ENCODE measurements around the gene NAPSA.
"Not testable (repeated sequence)": the region's sequence is repeated elsewhere in the genome, so short reads cannot be mapped to it uniquely, and the experiment has no call there.

Gene NAPSA

GRCh38 chr19:50365434-50366306 lies at the start of gene NAPSA:
NAPSA (minus strand) TSS chr19:50365639; CDS start chr19:50365621, 18 bp downstream.
- no peak for ATAC-seq
- DNase-seq = no peak

GRCh38 chr19:50413531-50413930 lies 48.1 kb upstream of the NAPSA start:
- DNase-seq = no peak
- no peak for ATAC-seq

- no peak for DNase-seq
- ATAC-seq = no peak
Observed at GRCh38 chr19:50413096-50413495, 47.7 kb upstream of the NAPSA start.

DNA sequence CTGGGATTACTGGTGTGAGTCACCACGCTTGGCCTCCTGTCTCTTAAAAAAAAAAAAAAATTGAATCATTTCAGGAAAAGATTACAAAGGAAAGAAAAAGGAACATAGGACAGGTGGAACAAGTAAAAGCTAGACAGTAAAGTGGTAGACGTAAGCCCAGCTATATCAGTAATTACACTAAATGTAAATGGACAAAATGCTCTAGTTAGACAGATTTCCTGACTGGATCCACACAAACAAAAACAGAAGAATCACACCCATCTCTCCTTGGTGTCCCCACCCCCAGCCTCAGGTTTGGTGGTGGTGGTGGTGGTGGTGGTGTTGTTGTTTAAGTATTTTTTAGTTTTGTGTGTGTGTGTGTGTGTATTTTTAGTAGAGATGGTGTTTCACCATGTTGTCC lies 47.0 kb upstream of the NAPSA start:
- DNase-seq (no peak), ATAC-seq (no peak)

DNA sequence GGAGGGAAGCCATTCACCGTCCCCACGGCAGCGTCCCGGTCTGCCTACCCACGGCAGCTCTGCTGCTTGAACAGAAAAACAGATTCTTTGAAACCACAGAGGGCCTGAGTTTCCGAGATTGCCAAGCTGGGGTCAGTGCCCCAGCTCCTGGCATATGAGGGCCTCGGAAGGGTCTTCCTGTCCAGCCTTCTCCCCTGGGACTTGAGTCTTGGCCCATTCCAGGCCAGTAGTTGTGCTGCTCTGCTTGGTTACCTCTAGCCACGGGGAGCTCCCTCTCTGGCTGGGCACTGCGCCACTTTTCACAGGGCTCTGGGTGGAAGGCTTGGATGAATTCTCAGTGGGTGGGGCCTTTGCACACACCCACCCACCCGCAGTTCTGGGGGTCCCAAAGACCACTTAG lies 44.7 kb upstream of the NAPSA start:
- no peak for ATAC-seq

DNA sequence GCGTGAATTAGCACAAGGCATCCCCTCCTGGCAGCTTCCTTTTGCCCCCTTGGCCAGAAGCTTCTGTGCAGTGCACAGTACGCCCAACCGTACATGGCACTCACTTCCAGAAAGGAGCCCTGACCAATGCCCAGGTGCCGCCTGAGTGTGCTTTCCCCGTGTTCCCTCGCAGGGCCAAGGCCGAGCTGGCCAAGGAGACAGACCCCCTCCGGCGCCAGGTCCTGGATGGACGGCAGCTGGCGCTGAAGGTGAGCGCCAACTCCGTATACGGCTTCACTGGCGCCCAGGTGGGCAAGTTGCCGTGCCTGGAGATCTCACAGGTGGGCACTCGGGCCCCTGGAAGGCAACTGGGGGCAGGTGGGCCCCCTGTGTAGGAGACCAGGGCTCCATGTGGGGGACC lies 43.9 kb upstream of the NAPSA start:
- ATAC-seq = no peak
- DNase-seq = no peak

More for the DNA sequence above, 44.7 kb upstream of the NAPSA start:
- no peak for DNase-seq

DNA sequence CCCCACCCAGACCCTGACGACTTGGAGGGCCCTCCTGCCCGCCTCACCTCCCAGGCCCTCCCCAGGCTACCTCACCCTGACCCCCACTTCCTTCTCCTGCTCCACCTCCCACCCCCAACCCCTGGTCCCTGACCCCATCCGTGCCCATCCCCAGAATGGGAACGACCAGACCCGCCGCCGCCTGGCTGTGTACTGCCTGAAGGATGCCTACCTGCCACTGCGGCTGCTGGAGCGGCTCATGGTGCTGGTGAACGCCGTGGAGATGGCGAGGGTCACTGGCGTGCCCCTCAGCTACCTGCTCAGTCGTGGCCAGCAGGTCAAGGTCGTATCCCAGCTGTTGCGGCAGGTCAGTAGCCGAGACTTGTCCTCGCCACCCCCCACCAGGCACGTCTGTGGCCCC lies 41.4 kb upstream of the NAPSA start:
- DNase-seq = no peak
- no peak for ATAC-seq

GRCh38 chr19:50406156-50406820 lies 40.8 kb upstream of the NAPSA start:
- DNase-seq (no peak), ATAC-seq (no peak)

- DNase-seq (no peak), ATAC-seq (no peak)
Observed at GRCh38 chr19:50402544-50403301, 37.3 kb upstream of the NAPSA start.

GRCh38 chr19:50401605-50402450 lies 36.4 kb upstream of the NAPSA start:
- ATAC-seq = no peak

GRCh38 chr19:50399368-50399745 lies 33.9 kb upstream of the NAPSA start:
- ATAC-seq (no peak), DNase-seq (no peak)

More at GRCh38 chr19:50401605-50402450, 36.4 kb upstream of the NAPSA start:
- DNase-seq = no peak

DNA sequence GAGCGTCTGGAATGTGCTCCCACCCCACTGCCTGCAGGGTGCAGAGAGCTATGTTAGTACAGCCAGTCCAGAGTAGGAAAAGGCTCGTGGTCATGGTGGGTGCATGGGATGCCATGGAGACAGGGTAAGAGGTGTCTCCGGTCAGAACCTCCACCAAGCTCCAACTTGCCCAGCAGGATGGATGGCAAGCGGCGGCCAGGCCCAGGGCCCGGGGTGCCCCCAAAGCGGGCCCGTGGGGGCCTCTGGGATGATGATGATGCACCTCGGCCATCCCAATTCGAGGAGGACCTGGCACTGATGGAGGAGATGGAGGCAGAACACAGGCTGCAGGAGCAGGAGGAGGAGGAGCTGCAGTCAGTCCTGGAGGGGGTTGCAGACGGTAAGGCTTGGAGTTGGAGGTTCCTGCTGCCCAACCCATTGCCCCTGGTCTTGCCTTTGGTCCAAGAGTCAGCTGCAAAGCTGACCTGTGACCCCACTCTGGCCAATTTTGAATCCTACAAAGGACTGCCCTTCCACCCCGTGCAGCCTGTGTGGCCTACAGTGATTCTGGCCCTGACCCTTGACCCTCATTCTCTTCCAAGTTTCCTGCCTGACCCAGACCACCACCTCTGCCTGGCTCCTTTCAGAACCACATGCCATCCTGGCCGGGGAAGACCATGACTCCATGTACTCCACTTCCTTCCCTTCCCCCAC lies 33.4 kb upstream of the NAPSA start:
- no peak for ATAC-seq

DNA sequence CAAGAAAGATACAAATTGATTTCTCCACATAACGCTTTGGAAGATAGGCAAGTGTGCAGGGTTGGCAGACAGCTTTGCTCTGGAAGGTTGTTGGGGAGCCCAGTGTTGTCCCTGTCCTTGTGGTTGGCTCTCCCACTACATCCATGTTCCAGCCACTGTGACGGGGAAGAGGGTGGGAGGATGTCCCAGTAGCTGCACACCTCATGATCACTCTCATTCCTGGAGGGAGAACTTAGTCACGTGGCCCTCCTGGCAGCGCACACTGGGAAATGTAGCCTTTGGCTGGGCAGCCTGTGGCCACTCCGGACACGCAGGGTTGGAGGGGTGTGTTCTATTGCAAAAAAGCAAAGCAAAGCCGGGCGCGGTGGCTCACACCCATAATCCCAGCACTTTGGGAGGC lies 28.6 kb upstream of the NAPSA start:
- no peak for ATAC-seq
- DNase-seq = no peak

More for the DNA sequence above, 33.4 kb upstream of the NAPSA start:
- no peak for DNase-seq

DNA sequence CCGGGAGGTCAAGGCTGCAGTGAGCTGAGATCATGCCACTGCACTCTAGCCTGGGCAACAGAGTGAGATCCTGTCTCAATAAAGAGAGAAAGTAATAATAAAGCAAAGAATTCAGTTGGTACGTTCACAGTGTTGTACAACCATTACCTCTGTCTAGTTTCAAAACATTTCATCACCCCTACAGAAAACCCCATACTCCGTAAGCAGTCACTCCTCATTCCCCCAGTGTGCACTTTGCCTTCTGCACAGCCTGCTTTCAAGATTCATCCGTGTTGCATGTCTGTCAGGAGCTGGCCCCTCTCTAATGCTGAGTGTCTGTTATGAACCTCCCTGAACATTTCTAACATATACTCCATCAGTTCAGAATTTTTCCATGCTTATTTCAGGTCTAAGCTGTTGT lies 28.1 kb upstream of the NAPSA start:
- no peak for ATAC-seq
- DNase-seq = no peak

GRCh38 chr19:50392759-50393158 lies 27.3 kb upstream of the NAPSA start:
- DNase-seq = no peak
- no peak for ATAC-seq

DNA sequence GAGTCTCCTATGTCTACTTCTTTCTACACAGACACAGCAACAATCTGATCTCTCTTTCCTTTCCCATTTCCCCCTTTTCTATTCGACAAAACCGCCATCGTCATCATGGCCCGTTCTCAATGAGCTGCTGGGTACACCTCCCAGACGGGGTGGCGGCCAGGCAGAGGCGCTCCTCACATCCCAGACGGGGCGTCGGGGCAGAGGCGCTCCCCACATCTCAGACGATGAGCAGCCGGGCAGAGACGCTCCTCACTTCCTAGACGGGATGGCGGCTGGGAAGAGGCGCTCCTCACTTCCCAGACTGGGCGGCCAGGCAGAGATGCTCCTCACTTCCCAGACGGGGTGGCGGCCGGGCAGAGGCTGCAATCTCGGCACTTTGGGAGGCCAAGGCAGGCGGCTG lies 25.5 kb upstream of the NAPSA start:
- not testable (repeated sequence) for DNase-seq, ATAC-seq

DNA sequence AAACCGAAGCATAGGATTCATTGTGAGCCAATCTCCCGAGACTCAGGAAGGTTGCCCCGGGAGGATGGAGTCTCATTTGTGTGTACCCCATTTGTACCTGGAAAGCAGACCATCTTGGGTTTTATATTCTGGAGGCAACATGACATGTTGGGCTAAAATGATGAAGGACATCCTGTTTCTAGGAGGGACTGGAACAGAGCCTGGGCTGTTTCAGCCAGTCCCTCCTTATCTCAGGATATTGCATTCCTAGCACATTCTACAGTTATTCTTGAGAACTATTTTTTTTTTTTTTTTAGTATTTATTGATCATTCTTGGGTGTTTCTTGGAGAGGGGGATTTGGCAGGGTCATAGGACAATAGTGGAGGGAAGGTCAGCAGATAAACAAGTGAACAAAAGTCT lies 24.9 kb upstream of the NAPSA start:
- not testable (repeated sequence) for ATAC-seq

GRCh38 chr19:50387868-50388245 lies 22.4 kb upstream of the NAPSA start:
- ATAC-seq (no peak), DNase-seq (no peak)

More for the DNA sequence above, 24.9 kb upstream of the NAPSA start:
- DNase-seq = not testable (repeated sequence)

GRCh38 chr19:50387176-50387867 lies 21.9 kb upstream of the NAPSA start:
- ATAC-seq (no peak), DNase-seq (no peak)

DNA sequence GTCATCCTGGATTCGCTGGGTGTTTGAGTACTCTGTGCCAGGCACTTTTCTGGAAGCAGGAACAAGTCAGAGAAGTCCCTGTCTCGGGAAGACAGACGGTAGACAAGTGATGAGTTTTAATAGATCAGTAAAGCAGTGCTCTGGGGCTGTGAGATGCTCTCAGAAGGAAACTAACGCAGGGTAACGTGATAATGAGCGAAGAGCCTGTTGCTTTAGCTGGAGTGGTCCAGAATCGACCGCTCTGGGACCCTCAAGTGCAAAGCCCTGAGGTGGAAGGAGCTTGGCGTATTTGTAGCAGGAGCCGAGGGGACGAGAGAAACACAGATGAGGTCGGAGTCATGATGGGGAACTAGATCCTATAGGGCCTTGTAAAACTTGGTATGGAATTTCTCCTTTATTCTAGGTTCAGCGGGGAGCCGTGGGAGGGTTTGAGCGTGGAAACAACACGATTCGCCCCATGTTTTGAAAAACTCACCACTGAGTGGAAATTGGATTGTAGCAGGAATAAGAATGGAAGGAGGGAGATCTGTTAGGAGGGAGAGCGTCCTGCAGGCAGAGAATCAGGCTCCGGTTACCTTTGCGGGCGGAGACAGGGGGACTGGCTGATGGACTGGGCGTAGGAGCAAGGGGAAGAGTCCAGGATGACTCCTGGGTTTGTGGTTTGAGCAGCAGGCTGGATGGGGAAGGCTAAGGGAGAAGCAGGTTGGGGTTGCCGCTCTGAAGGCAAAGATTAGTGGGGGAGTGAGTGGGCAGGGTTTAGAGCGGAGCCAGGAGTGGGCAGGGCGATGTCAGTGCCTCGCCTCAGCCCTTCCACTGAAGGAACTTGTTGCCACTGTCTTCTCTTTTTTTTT lies 19.5 kb upstream of the NAPSA start:
- DNase-seq (no peak), ATAC-seq (no peak)
